ENCODE results near the gene KCNMB4. TPM values are rescaled to one million over a fixed set of nuclear protein-coding genes. Genes with fewer than 3 reads are reported as not detected.

Gene KCNMB4
- total and polyA plus RNA-seq, 4 donors: 1.0 to 3.3 (median 2.0) TPM

DNA sequence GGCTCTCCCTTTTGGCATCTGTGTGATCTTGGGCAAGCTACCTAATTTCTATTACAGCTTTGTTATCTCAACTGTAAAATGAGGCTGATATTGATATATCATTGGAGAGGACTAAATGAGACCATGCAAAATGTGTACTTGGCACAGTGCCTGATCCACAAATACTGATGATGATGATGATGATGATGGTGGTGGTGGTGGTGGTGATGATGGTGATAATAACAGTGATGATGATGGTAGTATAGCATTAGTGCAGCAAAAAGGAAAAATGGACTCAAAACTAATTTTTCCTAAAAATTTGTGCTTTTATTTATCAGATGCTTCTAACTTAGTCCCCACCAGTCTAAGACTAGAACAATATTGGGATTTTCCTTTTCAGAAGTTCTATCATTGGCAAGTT is 70.7 kb downstream of the KCNMB4 start:
- Histone ChIP-seq H3K4me1 (ENCODE audit: control insufficient read depth in 1 of 2, insufficient read depth in 2 of 2, low read length in 2 of 2) (no peaks in the 10 kb centered on the region), H3K9me3 (ENCODE audit: control insufficient read depth, low read length) (no peaks in the 10 kb centered on the region), H3K27ac (ENCODE audit: low read depth in 1 of 2, low read length in 2 of 2) (no peak overlapping the region), H3K27me3 (ENCODE audit: control insufficient read depth in 1 of 2, insufficient read depth in 2 of 2, low read length in 1 of 2) (no peaks in the 10 kb centered on the region), H3K36me3 (ENCODE audit: control insufficient read depth in 1 of 2, insufficient read depth in 2 of 2, low read length in 1 of 2) (no peaks in the 10 kb centered on the region), H3K4me3 (ENCODE audit: low read length in 2 of 2) (no peak overlapping the region)
- intact Hi-C loops (cut with DNase I): no loop called here
- no peak for ATAC-seq (ENCODE audit: low FRiP score)
- no peak for DNase-seq

GRCh38 chr12:70443062-70443673 is 77.1 kb downstream of the KCNMB4 start:
- Histone ChIP-seq H3K36me3 (ENCODE audit: control insufficient read depth in 1 of 2, insufficient read depth in 2 of 2, low read length in 1 of 2) (no peaks in the 10 kb centered on the region), H3K4me1 (ENCODE audit: control insufficient read depth in 1 of 2, insufficient read depth in 2 of 2, low read length in 2 of 2) (no peaks in the 10 kb centered on the region), H3K9me3 (ENCODE audit: control insufficient read depth, low read length) (no peaks in the 10 kb centered on the region), H3K4me3 (ENCODE audit: low read length in 2 of 2) (no peak overlapping the region), H3K27me3 (ENCODE audit: control insufficient read depth in 1 of 2, insufficient read depth in 2 of 2, low read length in 1 of 2) (no peaks in the 10 kb centered on the region), H3K27ac (ENCODE audit: low read depth in 1 of 2, low read length in 2 of 2) (no peak overlapping the region)
- no peak for ATAC-seq (ENCODE audit: low FRiP score)
- DNase-seq: no peak
- intact Hi-C loops (cut with DNase I): no loop called here
- 0 to 3% methylated on average over 1 of the region's 1 CpG for WGBS, 2 donors

GRCh38 chr12:70444903-70445302 is 78.8 kb downstream of the KCNMB4 start:
- 72% methylated on average over 4 of the region's 4 CpGs for WGBS, 2 donors

DNA sequence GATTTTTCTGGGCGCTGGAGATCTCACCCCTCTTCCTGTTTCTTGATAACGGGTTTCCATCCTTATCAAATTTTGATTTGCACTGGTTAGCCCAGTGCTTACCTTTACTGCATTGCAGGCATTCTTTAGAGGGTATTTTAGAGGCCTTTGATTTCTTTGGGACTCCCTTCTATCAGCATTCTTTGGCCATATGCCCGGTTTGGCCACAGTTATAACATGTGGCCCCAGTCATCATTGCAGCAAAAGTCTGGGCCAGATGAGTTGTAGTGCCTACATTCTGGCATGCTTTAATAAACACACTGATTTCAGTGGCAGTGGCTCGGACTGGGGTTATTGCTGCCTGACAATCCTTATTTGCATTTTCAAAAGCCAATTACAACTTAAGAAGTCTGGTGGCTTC is 82.3 kb downstream of the KCNMB4 start:
- no peak overlapping the region for H3K4me3 ChIP-seq (ENCODE audit: low read length in 2 of 2)
- DNase-seq: no peak
- peaks cover 3% of the 10 kb centered on the region for H3K9me3 ChIP-seq (ENCODE audit: control insufficient read depth, low read length)
- 35 to 40% methylated on average over 4 of the region's 4 CpGs for WGBS, 2 donors
- no peak overlapping the region for H3K27ac ChIP-seq (ENCODE audit: low read depth in 1 of 2, low read length in 2 of 2)
- no peak for ATAC-seq (ENCODE audit: low FRiP score)
- intact Hi-C loops (cut with DNase I): no loop called here
- H3K27me3 ChIP-seq (ENCODE audit: control insufficient read depth in 1 of 2, insufficient read depth in 2 of 2, low read length in 1 of 2): no peaks in the 10 kb centered on the region
- H3K4me1 ChIP-seq (ENCODE audit: control insufficient read depth in 1 of 2, insufficient read depth in 2 of 2, low read length in 2 of 2): no peaks in the 10 kb centered on the region
- H3K36me3 ChIP-seq (ENCODE audit: control insufficient read depth in 1 of 2, insufficient read depth in 2 of 2, low read length in 1 of 2): no peaks in the 10 kb centered on the region

More at GRCh38 chr12:70444903-70445302, 78.8 kb downstream of the KCNMB4 start:
- Histone ChIP-seq H3K27ac (ENCODE audit: low read depth in 1 of 2, low read length in 2 of 2) (no peak overlapping the region), H3K27me3 (ENCODE audit: control insufficient read depth in 1 of 2, insufficient read depth in 2 of 2, low read length in 1 of 2) (no peaks in the 10 kb centered on the region), H3K4me1 (ENCODE audit: control insufficient read depth in 1 of 2, insufficient read depth in 2 of 2, low read length in 2 of 2) (no peaks in the 10 kb centered on the region), H3K36me3 (ENCODE audit: control insufficient read depth in 1 of 2, insufficient read depth in 2 of 2, low read length in 1 of 2) (no peaks in the 10 kb centered on the region), H3K9me3 (ENCODE audit: control insufficient read depth, low read length) (no peaks in the 10 kb centered on the region), H3K4me3 (ENCODE audit: low read length in 2 of 2) (no peak overlapping the region)
- DNase-seq: no peak
- intact Hi-C loops (cut with DNase I): no loop called here
- ATAC-seq (ENCODE audit: low FRiP score): no peak

DNA sequence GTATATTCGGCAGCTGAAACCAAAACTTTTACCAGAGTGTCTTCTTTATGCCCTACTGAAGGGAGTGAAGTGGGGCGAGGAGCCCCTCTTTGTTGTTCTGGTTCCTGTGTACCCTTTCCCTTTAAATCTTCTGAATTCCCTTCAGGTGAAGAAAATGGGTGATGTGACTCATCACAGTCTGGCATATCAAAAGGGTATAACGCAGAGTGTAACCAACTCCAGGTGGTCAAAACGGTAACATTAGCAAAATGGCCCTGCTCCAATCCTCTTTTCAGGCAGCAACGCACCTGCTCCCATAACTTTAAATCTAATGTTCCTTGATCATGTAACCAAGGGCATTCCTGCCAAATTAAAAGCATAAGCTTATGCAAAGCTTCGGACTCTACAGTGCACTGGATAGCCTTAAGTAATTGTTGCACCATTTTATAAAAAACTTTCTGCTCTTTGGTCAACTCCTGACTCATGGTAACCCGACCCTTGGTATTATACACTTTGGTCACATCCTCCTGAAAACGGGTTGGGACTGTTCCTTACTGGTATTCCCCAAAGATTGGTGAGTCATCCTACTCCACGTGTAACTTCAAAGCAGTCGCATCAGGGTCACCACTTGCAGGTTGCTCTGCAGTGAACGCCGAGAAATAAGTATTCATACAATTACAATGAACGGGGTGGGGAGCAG is 83.1 kb downstream of the KCNMB4 start:
- intact Hi-C loops (cut with DNase I): no loop called here
- Histone ChIP-seq H3K4me3 (ENCODE audit: low read length in 2 of 2) (no peak overlapping the region), H3K27ac (ENCODE audit: low read depth in 1 of 2, low read length in 2 of 2) (no peak overlapping the region), H3K9me3 (ENCODE audit: control insufficient read depth, low read length) (peaks cover 3% of the 10 kb centered on the region), H3K27me3 (ENCODE audit: control insufficient read depth in 1 of 2, insufficient read depth in 2 of 2, low read length in 1 of 2) (no peaks in the 10 kb centered on the region), H3K4me1 (ENCODE audit: control insufficient read depth in 1 of 2, insufficient read depth in 2 of 2, low read length in 2 of 2) (no peaks in the 10 kb centered on the region), H3K36me3 (ENCODE audit: control insufficient read depth in 1 of 2, insufficient read depth in 2 of 2, low read length in 1 of 2) (no peaks in the 10 kb centered on the region)
- ATAC-seq (ENCODE audit: low FRiP score) (no peak), DNase-seq (no peak)
- WGBS, 2 donors: 84 to 90% methylated on average over 13 of the region's 13 CpGs

DNA sequence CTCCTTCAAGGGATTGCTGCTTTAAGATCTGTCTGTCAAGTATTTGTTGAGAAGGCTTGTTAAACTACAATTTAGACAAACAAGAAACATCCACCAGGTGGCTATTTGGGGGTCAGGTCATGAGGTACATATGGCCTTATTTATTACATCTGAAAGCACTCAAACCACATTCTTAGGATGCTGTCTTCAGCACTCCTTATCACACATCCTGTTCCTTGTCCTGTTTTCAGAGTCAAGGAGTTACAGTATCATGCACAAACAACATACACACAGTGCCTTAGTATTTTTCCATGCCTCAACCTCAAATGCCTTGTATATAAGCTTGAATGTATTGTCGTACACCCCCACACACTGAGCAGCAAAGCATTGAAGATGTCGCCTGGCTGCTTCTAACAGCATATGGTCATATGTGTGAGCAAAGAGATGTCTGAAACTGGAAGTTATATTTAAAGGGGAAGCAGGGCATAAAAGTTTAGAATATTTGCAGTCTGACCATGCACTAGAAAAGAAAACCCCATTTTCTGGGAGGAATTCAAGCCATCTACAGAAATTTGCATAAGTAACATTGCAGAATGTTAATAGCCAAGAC is 83.8 kb downstream of the KCNMB4 start:
- Histone ChIP-seq H3K4me3 (ENCODE audit: low read length in 2 of 2) (no peak overlapping the region), H3K36me3 (ENCODE audit: control insufficient read depth in 1 of 2, insufficient read depth in 2 of 2, low read length in 1 of 2) (no peaks in the 10 kb centered on the region), H3K27me3 (ENCODE audit: control insufficient read depth in 1 of 2, insufficient read depth in 2 of 2, low read length in 1 of 2) (no peaks in the 10 kb centered on the region), H3K4me1 (ENCODE audit: control insufficient read depth in 1 of 2, insufficient read depth in 2 of 2, low read length in 2 of 2) (no peaks in the 10 kb centered on the region), H3K9me3 (ENCODE audit: control insufficient read depth, low read length) (peaks cover 3% of the 10 kb centered on the region), H3K27ac (ENCODE audit: low read depth in 1 of 2, low read length in 2 of 2) (no peak overlapping the region)
- intact Hi-C loops (cut with DNase I): no loop called here
- WGBS, 2 donors: 93 to 96% methylated on average over 2 of the region's 2 CpGs
- ATAC-seq (ENCODE audit: low FRiP score): no peak
- DNase-seq: no peak

DNA sequence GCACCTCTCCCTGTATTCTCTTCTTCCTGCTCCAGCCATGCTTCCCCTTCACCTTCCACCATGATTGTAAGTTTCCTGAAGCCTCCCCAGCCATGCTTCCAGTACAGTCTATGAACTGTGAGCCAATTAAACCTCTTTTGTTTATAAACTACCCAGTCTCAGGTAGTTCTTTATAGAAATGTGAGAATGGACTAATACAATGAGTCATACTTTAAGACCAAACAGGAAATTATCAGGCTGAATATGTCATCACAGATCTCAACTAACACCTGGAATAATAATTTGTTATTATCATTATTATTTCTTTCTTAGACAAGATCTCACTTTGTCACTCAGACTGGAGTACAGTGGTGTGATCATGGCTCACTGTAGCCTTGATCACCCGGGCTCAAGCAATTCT is 85.4 kb downstream of the KCNMB4 start:
- intact Hi-C loops (cut with DNase I): no loop called here
- WGBS, 2 donors: 83 to 89% methylated on average over 1 of the region's 1 CpG
- H3K27me3 ChIP-seq (ENCODE audit: control insufficient read depth in 1 of 2, insufficient read depth in 2 of 2, low read length in 1 of 2): no peaks in the 10 kb centered on the region
- no peak for DNase-seq
- H3K27ac ChIP-seq (ENCODE audit: low read depth in 1 of 2, low read length in 2 of 2): no peak overlapping the region
- H3K9me3 ChIP-seq (ENCODE audit: control insufficient read depth, low read length): peaks cover 3% of the 10 kb centered on the region
- ATAC-seq (ENCODE audit: low FRiP score): no peak
- no peaks in the 10 kb centered on the region for H3K4me1 ChIP-seq (ENCODE audit: control insufficient read depth in 1 of 2, insufficient read depth in 2 of 2, low read length in 2 of 2)
- H3K4me3 ChIP-seq (ENCODE audit: low read length in 2 of 2): no peak overlapping the region
- H3K36me3 ChIP-seq (ENCODE audit: control insufficient read depth in 1 of 2, insufficient read depth in 2 of 2, low read length in 1 of 2): no peaks in the 10 kb centered on the region

GRCh38 chr12:70456953-70457352 is 90.9 kb downstream of the KCNMB4 start:
- no peak for DNase-seq
- H3K36me3 ChIP-seq (ENCODE audit: control insufficient read depth in 1 of 2, insufficient read depth in 2 of 2, low read length in 1 of 2): no peaks in the 10 kb centered on the region
- intact Hi-C loops (cut with DNase I): no loop called here
- H3K4me3 ChIP-seq (ENCODE audit: low read length in 2 of 2): no peak overlapping the region
- H3K27me3 ChIP-seq (ENCODE audit: control insufficient read depth in 1 of 2, insufficient read depth in 2 of 2, low read length in 1 of 2): no peaks in the 10 kb centered on the region
- no peaks in the 10 kb centered on the region for H3K4me1 ChIP-seq (ENCODE audit: control insufficient read depth in 1 of 2, insufficient read depth in 2 of 2, low read length in 2 of 2)
- no peaks in the 10 kb centered on the region for H3K9me3 ChIP-seq (ENCODE audit: control insufficient read depth, low read length)
- no peak overlapping the region for H3K27ac ChIP-seq (ENCODE audit: low read depth in 1 of 2, low read length in 2 of 2)
- no peak for ATAC-seq (ENCODE audit: low FRiP score)

DNA sequence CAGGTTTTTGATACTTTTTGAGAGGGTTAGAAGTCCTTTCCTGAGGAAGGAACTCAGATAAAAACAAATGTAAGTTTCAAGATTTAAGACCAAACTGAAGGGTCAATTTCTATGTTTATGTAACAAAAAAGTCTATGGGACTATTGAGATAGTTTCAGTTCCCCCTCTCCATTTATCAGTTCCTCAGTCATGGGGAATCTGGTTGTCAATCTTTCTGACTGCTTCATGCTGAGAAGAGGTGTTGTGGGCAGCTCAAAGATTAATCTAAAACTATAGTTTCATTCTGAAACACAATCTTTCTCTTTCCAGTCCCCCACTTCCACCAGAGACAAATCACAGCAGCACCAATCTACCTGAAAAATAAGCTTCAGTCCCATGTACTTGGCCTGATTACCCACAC is 93.7 kb downstream of the KCNMB4 start:
- intact Hi-C loops (cut with DNase I): no loop called here
- no peak overlapping the region for H3K27ac ChIP-seq (ENCODE audit: low read depth in 1 of 2, low read length in 2 of 2)
- peaks cover 2% of the 10 kb centered on the region for H3K9me3 ChIP-seq (ENCODE audit: control insufficient read depth, low read length)
- no peak overlapping the region for H3K4me3 ChIP-seq (ENCODE audit: low read length in 2 of 2)
- DNase-seq (no peak), ATAC-seq (ENCODE audit: low FRiP score) (no peak)
- no peaks in the 10 kb centered on the region for H3K36me3 ChIP-seq (ENCODE audit: control insufficient read depth in 1 of 2, insufficient read depth in 2 of 2, low read length in 1 of 2)
- H3K27me3 ChIP-seq (ENCODE audit: control insufficient read depth in 1 of 2, insufficient read depth in 2 of 2, low read length in 1 of 2): no peaks in the 10 kb centered on the region
- H3K4me1 ChIP-seq (ENCODE audit: control insufficient read depth in 1 of 2, insufficient read depth in 2 of 2, low read length in 2 of 2): no peaks in the 10 kb centered on the region
